ENCODE measurements around the gene CELF5.

CELF5 gene

GRCh38 chr19:3243819-3244700 is 19.6 kb downstream of the CELF5 start:
- DNase-seq (ENCODE audit: low read depth): peak; percentile 66

DNA sequence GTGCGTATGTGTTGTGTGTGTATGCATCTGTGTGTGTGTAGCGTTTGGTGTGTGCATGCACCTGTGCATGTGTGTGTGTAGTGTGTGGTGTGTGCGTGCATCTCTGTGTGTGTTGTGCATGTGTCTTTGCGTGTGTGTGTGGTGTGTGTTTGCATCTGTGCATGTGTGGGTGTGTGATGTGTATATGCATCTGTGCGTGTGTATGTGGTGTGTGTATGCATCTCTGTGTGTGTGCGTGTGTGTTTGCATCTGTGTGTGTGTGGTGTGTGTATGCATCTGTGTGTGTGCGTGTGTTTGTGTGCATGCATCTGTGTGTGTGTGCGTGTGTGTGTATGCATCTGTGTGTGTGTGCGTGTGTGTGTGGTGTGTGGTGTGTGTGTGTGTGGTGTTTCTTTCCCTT is 20.6 kb downstream of the CELF5 start:
- no peak for DNase-seq (ENCODE audit: low read depth)

DNA sequence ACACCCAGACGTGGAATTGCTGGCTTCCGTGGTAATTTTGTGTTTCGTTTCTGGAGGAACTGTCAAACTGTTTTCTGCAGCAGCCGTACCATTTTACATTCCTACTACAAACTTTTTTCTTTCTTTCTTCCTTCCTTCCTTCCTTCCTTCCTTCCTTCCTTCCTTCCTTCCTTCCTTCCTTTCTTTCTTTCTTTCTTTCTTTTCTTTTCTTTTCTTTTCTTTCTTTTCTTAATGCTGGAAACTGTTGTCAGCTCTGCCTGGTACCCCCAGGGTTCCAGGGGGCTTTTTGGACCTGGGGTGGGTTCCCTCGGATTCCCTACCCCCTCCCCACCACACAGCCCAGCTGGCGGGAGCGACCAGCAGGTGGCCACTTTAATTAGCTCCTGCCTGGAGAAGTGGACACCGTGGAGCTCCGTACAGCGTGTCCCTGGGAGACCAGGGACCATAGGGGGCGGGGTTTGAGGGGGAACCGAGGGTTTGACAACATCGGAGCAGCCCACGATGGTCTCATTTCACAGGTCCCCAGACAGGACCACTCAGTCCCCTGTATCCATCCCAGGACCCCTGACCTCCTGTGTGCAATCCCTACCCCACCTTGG is 24.4 kb downstream of the CELF5 start:
- no peak for DNase-seq (ENCODE audit: low read depth)

DNA sequence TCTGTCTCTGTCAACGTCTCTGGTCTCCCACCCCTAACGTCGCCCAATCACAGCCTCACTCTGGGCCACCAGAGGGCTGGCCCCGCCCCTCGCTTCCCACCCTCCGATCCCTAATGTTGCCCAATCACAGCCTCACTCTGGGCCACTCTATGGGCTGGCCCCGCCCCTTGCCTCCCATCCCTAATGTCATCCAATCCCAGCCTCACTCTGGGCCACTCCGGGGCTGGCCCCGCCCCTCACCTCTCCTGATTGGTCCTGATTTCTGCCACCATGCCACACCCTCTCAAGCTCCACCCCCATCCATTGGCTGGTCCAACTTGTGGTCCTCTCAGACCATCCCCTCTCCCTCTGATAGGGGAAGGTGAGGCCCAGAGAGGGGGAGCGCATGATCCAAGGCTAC is 24.9 kb downstream of the CELF5 start:
- DNase-seq (ENCODE audit: low read depth): peak; percentile 43

GRCh38 chr19:3250675-3251074 is 26.2 kb downstream of the CELF5 start:
- peak; percentile 40 for DNase-seq (ENCODE audit: low read depth)

GRCh38 chr19:3251229-3251628 is 26.8 kb downstream of the CELF5 start:
- no peak for DNase-seq (ENCODE audit: low read depth)

GRCh38 chr19:3252650-3253049 is 28.2 kb downstream of the CELF5 start:
- DNase-seq (ENCODE audit: low read depth): no peak

- DNase-seq (ENCODE audit: low read depth): peak; percentile 38
These were observed 28.8 kb downstream of the CELF5 start for GRCh38 chr19:3253270-3253669.

DNA sequence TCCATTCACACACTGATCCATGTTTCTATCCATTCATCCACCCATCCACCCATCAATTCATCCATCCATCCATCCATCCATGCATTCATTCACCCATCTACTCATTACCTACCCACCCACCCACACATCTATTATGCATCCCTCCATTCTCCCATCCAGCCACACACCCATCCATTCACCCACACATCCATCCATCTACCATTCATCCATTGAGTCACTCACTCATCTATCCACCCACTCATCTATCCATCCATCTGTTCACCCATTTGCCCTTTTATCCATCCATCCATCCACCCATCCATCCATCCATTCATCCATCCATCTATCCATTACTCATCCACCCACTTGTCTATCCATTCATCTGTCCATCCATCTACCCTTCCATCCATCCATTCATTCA is 30.1 kb downstream of the CELF5 start:
- DNase-seq (ENCODE audit: low read depth): no peak

DNA sequence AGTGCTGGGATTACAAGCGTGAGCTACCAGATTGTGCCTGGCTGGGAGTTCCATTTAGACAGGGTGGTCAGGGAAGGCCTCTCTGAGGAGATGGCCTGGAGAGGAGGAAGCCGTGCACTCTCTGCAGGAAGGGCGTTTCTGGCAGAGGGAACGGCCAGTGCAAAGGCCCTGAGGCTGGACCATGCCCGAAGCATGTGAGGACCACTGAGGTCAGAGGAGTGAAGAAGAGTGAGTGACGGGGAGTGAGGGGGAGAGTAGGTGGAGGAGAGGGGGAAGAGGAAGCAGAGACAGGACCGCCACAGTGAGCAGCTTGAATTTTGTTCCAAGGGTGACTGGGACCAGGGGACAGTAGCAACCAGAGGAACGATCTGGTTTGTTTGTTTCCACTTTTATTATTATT is 32.6 kb downstream of the CELF5 start:
- no peak for DNase-seq (ENCODE audit: low read depth)

DNA sequence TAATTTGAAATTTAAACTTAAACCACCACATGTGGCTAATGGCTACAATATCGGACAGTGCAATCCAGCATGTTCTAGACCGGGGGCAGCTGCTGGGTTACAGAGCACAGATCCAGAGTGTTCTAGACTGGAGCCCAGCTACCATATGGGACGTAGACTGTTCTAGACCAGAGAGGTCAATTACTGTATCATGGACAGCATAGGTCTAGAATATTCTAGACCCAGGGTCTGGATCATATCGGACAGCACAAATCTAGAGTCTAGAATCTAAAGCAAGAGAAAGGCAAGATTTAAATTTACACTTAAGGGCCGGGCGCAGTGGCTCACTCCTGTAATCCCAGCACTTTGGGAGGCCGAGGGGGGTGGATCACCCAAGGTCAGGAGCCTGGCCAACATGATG is 37.9 kb downstream of the CELF5 start:
- DNase-seq (ENCODE audit: low read depth): no peak

GRCh38 chr19:3263866-3264265 is 39.4 kb downstream of the CELF5 start:
- DNase-seq (ENCODE audit: low read depth): no peak

- no peak for DNase-seq (ENCODE audit: low read depth)
These were observed 41.0 kb downstream of the CELF5 start for GRCh38 chr19:3265432-3265831.

GRCh38 chr19:3266092-3266693 is 41.7 kb downstream of the CELF5 start:
- no peak for DNase-seq (ENCODE audit: low read depth)

GRCh38 chr19:3266792-3267514 is 42.5 kb downstream of the CELF5 start:
- DNase-seq (ENCODE audit: low read depth): no peak

GRCh38 chr19:3268326-3268725 is 43.9 kb downstream of the CELF5 start:
- no peak for DNase-seq (ENCODE audit: low read depth)

DNA sequence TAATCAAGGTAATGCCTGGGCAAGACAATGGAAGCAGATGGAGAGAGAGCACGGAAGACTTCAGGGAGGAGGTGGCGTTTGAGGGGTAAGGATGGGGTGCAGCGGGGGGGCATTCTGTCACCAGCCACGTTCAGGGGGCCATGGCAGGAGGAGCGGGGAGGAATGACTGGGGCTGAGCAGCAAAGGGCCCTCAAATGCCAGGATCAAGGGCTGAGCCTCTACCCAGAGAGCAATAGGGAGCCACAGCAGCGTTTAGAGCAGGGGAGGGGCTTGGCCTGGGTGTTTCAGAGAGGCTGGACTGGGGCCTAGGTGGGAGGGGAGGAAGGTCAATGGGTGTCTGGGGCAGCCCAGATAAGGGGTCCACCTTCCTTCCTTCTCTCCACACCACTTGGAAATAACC is 44.3 kb downstream of the CELF5 start:
- DNase-seq (ENCODE audit: low read depth): no peak

GRCh38 chr19:3269916-3270671 is 45.6 kb downstream of the CELF5 start:
- no peak for DNase-seq (ENCODE audit: low read depth)

GRCh38 chr19:3270902-3271301 is 46.4 kb downstream of the CELF5 start:
- DNase-seq (ENCODE audit: low read depth): peak; percentile 81

DNA sequence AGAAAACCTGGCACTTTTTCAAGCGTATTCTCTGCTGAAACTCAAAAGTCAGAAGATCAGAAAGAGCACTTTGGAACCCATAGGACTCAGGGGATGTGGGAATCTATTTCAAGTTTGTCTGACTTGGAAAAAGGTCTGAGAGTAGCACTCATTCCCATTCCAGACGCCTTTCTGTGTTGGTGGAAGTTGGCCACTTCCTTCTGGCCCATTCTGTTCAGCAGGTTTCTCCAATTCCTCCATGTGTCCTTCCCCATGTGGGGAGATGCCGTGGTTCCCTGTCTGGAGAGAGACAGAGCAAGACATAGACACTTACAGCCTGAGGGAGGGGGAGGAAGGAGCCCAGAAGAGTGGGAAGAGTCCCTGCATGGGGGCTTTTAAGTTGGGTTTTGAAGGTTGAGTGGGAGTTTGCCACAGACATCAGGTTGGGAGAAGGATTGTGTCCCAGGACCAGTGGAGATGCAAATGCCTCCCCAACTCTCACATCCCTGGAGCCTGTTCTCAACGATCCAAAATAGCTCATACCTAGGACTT is 48.0 kb downstream of the CELF5 start:
- no peak for DNase-seq (ENCODE audit: low read depth)

- no peak for DNase-seq (ENCODE audit: low read depth)
These were observed 48.5 kb downstream of the CELF5 start for GRCh38 chr19:3272952-3273351.
